NCI-H2171 (cell line): Measurements from ENCODE around the gene OSBPL1A.

Experiments used
- DNase-seq: peaks from one replicate; lab custom pipeline; 2025; lab: John Stamatoyannopoulos, UW

OSBPL1A gene

GRCh38 chr18:24341361-24341760, 56.3 kb downstream of the OSBPL1A start:
- DNase-seq = no peak

- DNase-seq = no peak
Observed at GRCh38 chr18:24333084-24333483, 64.5 kb downstream of the OSBPL1A start.

- DNase-seq = peak; percentile 28
Observed at GRCh38 chr18:24326211-24326610, 71.4 kb downstream of the OSBPL1A start.

- DNase-seq = no peak
Observed at GRCh38 chr18:24322584-24323136, 75.0 kb downstream of the OSBPL1A start.

DNA sequence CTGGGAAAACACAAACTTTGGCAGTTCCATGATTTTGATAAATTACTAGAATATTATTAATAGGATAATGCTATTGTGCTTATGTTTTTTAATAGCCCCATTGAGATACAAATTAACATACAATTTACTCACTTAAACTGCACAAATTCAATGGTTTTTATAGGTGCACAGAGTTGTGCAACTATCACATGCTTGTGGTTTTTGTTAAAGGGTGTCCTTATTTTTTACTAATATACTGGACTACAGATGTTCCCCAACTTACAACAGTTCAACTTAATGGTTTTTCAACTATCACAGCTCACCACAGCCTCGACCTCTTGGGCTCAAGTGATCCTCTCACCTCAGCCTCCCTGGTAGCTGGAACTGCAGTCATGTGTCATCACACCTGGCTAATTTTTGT, 76.6 kb downstream of the OSBPL1A start:
- no peak for DNase-seq

DNA sequence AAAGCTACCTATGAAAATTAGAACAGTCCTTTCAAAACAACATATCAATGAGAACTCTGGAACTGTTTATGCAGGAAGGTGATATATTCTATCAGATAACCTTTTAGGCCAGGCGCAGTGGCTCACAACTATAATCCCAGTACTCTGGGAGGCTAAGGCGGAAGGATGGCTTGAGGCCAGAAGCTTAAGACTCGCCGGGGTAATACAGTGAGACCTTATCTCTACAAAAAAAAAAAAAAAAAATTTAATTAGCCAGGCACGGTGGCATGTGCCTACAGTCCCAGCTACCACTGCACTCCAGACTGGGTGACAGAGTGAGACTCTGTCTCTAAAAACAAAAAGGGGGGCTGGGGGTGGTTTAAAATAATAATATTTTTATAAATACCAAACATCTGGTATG, 77.9 kb downstream of the OSBPL1A start:
- no peak for DNase-seq

DNA sequence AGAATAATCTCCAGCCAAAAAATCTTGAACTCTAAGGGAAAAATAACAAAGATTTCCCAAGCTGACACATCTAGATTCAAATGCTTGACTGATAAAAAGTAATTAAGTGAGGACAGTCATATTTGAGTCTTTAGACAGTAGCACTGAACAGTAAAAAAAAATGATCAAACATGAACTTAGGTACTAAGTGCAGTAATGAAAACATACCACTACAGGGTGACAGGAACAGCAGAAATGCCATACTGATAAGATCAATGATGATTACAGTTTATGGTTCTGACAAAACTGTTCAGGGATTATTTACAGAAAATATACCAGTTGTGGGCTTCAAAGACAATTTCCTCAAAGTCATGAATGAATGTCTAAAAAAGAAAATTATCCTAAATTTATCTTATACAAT, 80.3 kb downstream of the OSBPL1A start:
- DNase-seq = no peak

- no peak for DNase-seq
Observed at GRCh38 chr18:24315170-24315569, 82.5 kb downstream of the OSBPL1A start.

DNA sequence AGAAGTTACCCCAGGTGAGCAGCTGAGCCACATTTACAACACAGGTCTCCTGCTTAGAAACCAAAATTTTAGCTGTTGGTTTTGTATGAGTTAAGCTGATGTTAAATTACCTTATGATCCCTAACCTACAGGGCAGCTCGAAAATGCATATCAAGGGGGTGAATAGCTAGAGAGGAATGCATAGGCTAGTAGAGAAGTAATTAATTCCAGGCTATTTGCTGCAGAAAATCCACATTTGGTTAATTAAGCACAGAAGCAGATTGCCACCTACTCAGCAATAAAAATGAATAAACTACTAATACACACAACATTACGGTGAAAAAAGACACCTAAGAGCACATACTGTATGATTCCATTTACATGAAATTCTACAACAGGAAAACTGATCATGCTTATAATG, 91.4 kb downstream of the OSBPL1A start:
- DNase-seq = no peak

DNA sequence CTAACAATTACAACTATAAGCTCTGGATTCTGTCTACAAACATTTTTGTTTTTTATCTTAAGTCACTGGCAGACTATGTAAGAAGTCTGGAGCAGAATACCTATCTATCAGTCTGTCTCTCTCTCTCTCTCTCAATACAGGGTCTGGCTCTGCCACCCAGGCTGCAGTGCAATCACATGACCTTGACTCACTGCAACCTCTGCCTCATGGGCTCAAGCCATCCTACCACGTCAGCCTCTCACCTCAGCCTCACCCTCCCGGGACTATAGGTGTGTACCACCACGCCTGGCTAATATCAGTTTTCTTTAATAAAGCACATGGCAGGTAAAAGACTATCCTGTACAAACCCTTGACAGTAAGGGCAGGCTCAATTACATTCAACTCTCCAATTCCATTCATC, 96.9 kb downstream of the OSBPL1A start:
- DNase-seq = no peak

- no peak for DNase-seq
Observed at GRCh38 chr18:24296276-24296675, 101.3 kb downstream of the OSBPL1A start.

DNA sequence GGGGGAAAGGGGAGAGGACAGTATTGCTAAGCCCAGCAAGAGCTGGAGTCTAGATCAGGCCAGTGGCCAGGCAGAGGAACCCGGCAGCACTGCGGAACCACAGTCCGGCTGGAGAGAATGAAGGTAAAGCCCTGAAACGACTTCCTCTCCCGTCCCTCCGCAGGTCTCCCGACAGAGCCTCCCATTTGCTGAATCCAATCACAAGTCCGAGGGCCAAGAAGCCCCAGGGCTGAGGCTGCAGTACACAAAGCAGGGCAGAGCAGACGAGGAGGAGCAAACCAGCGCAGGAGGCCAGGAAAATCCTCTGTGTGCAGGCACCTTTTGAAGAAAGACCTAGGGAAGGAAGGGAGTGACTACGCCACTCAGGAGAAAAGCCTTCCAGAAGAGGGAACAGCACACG, 104.4 kb downstream of the OSBPL1A start:
- no peak for DNase-seq

GRCh38 chr18:24278591-24278990, 119.0 kb downstream of the OSBPL1A start:
- no peak for DNase-seq

GRCh38 chr18:24277516-24278195, 120.0 kb downstream of the OSBPL1A start:
- no peak for DNase-seq

DNA sequence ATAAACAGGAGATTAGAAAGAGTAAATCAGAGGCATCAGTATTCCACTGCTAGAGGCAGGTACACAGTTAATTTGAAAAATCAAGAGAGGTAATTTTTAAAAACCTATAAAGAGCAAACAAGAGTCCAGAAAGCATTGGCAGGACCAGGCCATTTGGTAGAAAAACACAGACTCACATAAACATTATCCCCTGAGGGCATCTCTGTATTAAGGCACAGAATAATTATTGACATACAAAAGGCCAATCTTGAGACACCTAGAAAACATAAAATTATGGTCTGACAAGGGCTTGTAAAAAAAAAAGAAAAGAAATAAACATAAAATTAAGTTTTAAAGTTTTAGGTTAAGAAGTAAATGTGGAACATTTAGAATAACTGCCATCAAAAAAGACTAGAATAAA, 120.6 kb downstream of the OSBPL1A start:
- DNase-seq = no peak

DNA sequence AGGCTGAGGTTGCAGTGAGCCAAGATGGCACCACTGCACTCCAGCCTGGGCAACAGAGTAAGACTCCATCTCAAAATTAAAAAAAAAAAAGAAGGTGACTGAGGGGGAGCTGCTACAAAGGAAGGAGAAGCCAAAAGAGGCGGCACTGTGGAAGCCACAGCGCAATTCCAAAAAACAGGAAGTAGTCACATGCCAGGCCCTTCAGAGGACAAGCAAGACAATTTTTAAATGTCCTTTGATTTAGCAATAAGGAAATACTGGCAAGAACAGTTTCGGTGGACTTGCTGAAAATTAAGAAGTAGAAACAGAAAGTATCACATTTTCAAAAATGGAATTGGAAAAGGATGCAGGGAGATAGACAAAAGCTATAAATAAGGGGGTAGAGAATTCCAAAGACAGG, 122.8 kb downstream of the OSBPL1A start:
- no peak for DNase-seq

GRCh38 chr18:24273596-24273995, 124.0 kb downstream of the OSBPL1A start:
- no peak for DNase-seq

DNA sequence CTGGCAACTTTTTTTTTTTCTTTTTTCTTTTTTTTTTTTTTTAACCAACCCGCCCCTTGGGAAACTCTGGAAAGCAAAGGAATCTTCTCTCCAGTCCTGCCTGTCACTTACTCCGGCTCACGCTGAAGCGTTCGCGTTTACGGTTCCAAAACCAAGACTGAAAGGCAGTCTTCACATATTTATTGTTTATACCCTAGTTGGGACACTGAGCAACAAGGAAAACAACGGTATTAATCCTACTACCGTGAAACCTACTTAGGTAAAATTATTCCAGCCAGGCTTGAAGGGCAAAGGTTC, 125.4 kb downstream of the OSBPL1A start:
- DNase-seq = no peak

- peak; percentile 60 for DNase-seq
Observed at GRCh38 chr18:24271381-24272228, 126.0 kb downstream of the OSBPL1A start.

- DNase-seq = no peak
Observed at GRCh38 chr18:24270937-24271380, 126.7 kb downstream of the OSBPL1A start.

- no peak for DNase-seq
Observed at GRCh38 chr18:24270358-24270936, 127.2 kb downstream of the OSBPL1A start.

DNA sequence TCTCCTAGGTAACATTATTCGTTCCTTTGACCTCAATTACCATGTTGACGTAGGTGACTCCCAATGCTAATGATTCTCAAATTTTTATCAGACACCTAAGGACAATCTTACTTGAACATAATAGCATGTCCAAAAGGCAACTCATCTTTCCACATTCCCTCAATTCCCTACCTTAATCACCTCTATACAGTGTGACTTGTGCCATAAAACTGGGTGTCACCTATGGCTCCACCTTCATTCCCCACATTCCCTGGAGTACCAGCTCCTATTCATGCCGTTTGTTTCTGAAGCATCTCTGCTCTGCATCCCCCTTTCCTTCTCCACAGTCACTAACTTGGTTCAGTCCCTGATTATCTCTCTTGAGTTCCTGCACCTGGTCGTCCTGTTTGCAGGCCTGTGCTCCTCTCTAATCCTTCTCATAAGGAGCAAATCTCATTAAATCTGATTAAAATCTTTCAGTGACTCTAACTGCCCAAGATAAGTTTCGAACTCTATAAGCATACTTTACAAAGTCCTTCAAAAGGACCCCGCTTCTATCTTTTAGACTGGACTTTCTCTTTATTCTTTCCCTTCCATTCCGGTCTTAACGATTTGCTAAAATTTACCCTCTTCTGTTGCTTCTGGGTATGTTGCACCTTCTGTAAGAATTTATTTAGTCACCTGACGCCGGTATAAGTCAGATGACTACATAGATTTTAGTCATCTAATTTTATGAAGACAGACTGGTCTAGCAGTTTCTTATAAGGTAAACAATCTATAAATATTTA, 128.7 kb downstream of the OSBPL1A start:
- no peak for DNase-seq
